ENCODE measurements around the gene MTX1.
A peak's percentile ranks its signal among the peaks of the same experiment; 100 is the strongest.
"Not testable (repeated sequence)": the region's sequence is repeated elsewhere in the genome, so short reads cannot be mapped to it uniquely, and the experiment has no call there.

Gene MTX1

GRCh38 chr1:155235375-155235774, 26.9 kb downstream of the MTX1 start:
- not testable (repeated sequence) for DNase-seq (ENCODE audit: low read depth in 3 of 3)

- DNase-seq (ENCODE audit: low read depth in 3 of 3): no peak
These were observed 28.0 kb downstream of the MTX1 start for GRCh38 chr1:155236451-155236850.

- DNase-seq (ENCODE audit: low read depth in 3 of 3): peak in 1 of 3 donors; percentile 38
These were observed 32.7 kb downstream of the MTX1 start for GRCh38 chr1:155241069-155241679.

- DNase-seq (ENCODE audit: low read depth in 3 of 3): no peak
These were observed 33.4 kb downstream of the MTX1 start for GRCh38 chr1:155241841-155242264.

- no peak for DNase-seq (ENCODE audit: low read depth in 3 of 3)
These were observed 34.4 kb downstream of the MTX1 start for GRCh38 chr1:155242805-155243358.

- DNase-seq (ENCODE audit: low read depth in 3 of 3): peak; percentile 84 to 96 (median 93)
These were observed 36.1 kb downstream of the MTX1 start for GRCh38 chr1:155244368-155245162.

GRCh38 chr1:155245163-155245524, 36.6 kb downstream of the MTX1 start:
- no peak for DNase-seq (ENCODE audit: low read depth in 3 of 3)

GRCh38 chr1:155246796-155247195, 38.3 kb downstream of the MTX1 start:
- not testable (repeated sequence) for DNase-seq (ENCODE audit: low read depth in 3 of 3)

- DNase-seq (ENCODE audit: low read depth in 3 of 3): no peak
These were observed 39.4 kb downstream of the MTX1 start for GRCh38 chr1:155247667-155248553.

- no peak for DNase-seq (ENCODE audit: low read depth in 3 of 3)
These were observed 41.7 kb downstream of the MTX1 start for GRCh38 chr1:155250246-155250632.

GRCh38 chr1:155250633-155251449, 42.3 kb downstream of the MTX1 start:
- DNase-seq (ENCODE audit: low read depth in 3 of 3): peak; percentile 90 to 97 (median 96)

GRCh38 chr1:155251566-155251965, 43.1 kb downstream of the MTX1 start:
- no peak for DNase-seq (ENCODE audit: low read depth in 3 of 3)

GRCh38 chr1:155253208-155253607, 44.7 kb downstream of the MTX1 start:
- no peak for DNase-seq (ENCODE audit: low read depth in 3 of 3)

- no peak for DNase-seq (ENCODE audit: low read depth in 3 of 3)
These were observed 45.3 kb downstream of the MTX1 start for GRCh38 chr1:155253797-155254196.

GRCh38 chr1:155254228-155254713, 45.8 kb downstream of the MTX1 start:
- DNase-seq (ENCODE audit: low read depth in 3 of 3): no peak

GRCh38 chr1:155254714-155255242, 46.3 kb downstream of the MTX1 start:
- no peak for DNase-seq (ENCODE audit: low read depth in 3 of 3)

GRCh38 chr1:155255243-155256007, 46.9 kb downstream of the MTX1 start, which contains the start of gene ENTREP3:
TSS of gene ENTREP3 (minus strand) at chr1:155255483. CDS start at chr1:155254877, 606 bp downstream.
- DNase-seq (ENCODE audit: low read depth in 3 of 3): peak; percentile 63 to 82 (median 67)

GRCh38 chr1:155256058-155256852, 47.8 kb downstream of the MTX1 start:
- DNase-seq (ENCODE audit: low read depth in 3 of 3): no peak

- DNase-seq (ENCODE audit: low read depth in 3 of 3): no peak
These were observed 51.8 kb downstream of the MTX1 start for GRCh38 chr1:155260276-155260675.

All from stimulated activated CD4-positive, alpha-beta T cell treated with anti-CD3 and anti-CD28 coated beads, TNF-alpha, amount 100 ng/mL, for 48 hours (primary cell).